Measurements from ENCODE around the gene SOX12. TPM values are rescaled to one million over a fixed set of nuclear protein-coding genes. Genes with fewer than 3 reads are reported as not detected.

The SOX12 gene
- total RNA-seq, 4 donors from 2014 or later = 1.1 to 4.1 (median 2.0) TPM

DNA sequence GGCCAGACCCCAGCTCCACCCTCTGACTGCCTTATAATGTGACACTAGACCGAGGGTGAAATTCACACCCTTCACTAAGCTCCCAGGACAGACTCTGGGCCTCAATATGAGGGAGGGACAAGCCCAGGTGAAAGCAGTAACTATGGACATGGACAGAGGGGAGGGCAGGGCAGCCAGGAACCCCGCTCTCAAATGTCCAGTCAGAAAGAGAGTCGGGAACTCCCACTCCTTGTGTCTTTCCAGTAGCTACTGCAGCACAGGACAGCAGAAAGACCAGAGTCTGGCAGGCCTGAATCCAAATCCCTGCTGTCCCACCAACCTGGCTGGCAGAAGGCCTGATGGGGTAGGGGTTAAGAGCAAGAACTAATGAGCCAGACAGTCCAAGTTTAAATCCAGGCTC lies 41.2 kb upstream of the SOX12 start:
- TF ChIP-seq, protein P1, sequence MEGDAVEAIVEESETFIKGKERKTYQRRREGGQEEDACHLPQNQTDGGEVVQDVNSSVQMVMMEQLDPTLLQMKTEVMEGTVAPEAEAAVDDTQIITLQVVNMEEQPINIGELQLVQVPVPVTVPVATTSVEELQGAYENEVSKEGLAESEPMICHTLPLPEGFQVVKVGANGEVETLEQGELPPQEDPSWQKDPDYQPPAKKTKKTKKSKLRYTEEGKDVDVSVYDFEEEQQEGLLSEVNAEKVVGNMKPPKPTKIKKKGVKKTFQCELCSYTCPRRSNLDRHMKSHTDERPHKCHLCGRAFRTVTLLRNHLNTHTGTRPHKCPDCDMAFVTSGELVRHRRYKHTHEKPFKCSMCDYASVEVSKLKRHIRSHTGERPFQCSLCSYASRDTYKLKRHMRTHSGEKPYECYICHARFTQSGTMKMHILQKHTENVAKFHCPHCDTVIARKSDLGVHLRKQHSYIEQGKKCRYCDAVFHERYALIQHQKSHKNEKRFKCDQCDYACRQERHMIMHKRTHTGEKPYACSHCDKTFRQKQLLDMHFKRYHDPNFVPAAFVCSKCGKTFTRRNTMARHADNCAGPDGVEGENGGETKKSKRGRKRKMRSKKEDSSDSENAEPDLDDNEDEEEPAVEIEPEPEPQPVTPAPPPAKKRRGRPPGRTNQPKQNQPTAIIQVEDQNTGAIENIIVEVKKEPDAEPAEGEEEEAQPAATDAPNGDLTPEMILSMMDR (IDR thresholded peaks at IDR 0.05; ENCODE audit: low read depth) = no peak

DNA sequence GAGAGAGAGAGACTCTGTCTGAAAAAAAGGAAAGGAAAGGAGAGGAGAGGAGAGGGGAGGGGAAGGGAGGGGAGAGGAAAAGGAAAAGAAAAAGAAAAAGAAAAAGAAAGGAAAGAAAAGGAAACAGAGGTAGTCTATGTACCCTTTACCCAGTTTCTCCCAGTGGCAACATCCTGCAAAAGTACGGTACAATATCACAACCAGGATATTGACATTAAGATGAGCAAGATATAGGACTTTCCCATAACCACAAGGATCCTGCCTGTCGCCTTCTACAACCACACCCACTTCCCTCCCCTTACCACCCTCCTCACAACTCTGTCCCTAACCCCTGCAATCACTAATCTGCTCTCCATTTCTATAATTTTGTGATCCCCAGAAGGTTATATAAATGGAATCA lies 38.8 kb upstream of the SOX12 start:
- TF ChIP-seq, protein P1 (IDR thresholded peaks at IDR 0.05; ENCODE audit: low read depth) = no peak

DNA sequence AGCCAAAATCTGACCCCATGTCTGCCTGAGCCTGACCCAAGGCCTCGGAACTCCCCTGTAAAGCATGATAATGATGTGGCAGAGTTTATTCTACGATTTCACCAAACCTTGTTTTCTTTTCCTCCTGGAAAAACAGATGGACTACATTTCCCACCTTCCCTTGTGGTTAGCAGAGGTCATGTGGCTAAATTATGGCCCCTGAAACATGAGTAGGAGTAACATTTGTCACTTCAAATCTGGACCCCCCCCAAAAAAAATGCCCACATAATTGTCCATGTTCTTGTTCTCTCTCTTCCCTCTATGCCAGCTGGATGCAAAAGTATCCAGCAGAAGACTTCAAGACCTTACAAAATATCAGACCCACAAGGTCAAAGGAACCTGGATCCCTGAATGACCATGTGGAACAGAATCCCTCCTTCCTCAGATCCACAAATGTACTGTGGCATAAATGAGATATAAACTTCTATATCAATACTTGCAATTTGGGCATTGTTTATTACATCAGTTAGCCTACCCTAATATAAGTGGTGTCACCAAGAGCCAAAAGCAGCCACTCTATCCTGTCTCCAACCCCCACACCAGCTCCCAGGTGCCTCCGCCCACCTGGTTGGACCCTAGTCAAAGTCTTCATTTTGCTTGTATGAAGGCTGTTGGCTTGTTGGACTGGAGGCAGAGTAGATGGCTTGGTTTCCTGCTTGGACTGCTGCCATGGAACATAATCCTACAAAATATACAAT lies 36.2 kb upstream of the SOX12 start:
- TF ChIP-seq, protein P1 (IDR thresholded peaks at IDR 0.05; ENCODE audit: low read depth) = no peak

DNA sequence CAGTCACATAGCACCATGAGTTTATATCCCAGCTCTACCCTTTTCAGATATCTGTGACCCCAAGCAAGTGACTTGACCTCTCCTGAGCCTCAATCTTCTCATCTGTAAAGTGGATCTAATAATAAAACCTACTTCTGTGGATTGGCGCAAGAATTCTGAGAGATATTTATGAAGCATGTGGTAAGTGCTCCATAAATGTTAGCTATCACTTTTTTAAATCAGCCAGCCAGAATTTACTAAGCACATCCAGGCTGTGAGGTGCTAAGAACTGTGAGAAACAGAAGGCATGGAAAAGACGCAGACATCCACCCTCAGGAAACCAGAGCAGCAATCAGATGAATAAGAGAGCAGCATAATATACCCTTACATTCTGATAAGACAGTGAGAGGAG lies 35.7 kb upstream of the SOX12 start:
- TF ChIP-seq, protein P1 (IDR thresholded peaks at IDR 0.05; ENCODE audit: low read depth) = no peak

DNA sequence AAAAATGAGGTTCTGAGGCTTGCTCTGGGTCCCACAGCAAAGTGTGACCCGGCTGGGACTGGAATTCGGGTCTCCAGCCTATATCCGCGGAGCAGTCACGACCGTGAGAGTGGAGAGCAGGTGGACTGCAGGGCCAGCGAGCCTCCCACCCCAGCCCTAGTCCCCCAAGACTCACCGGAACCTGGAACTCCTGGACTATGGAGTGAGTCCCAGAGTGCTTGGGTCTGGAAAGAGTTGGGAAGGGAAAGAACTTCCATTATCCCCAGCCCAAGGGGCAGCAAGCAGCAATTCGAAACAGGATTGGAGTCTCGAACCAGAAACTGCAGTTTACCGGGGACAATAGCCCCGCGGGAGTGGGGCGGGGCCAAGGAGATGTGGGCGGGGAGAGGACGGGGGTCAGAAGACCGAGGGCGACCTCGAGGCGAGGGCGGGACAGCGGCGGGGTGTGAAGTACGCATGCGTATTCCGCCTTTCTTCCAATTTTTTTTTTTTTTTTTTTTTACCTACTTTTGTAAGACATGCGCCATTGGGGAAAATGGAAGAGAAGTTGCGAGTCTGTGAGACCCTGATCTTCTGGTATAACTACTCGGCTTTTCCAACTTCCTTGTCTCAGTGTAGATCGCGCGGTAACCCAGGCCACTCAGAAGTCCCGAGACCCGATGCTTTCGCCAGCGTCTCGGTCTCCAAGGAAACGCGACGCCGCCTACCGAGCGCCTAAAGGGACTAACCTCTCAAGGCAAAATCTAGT lies 35.1 kb upstream of the SOX12 start, which contains the start of gene C20orf96:
C20orf96 (minus strand) TSS at position 667 of the 748 bp plus-strand sequence; CDS start at position 527, 140 bp downstream.
- TF ChIP-seq, protein P1 (IDR thresholded peaks at IDR 0.05; ENCODE audit: low read depth) = no peak

DNA sequence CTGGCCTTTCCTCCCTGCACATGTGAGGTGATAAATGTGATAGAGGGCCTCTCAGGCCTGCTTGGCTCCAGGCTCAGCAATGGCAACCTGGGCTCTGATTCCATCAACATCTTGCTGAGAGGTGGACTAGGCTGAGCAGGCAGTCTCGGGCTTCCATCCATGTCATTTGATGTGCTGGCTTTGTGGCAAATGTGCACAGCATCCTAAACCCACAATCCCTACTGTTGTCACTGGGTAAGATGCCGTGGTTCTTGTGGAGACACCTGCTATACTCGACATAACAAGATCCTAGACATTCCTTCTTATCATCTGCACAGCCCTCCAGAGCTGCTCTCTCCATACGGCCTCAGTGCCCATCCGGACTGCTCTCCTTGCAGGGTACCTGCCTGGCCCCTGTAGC lies 30.8 kb upstream of the SOX12 start:
- TF ChIP-seq, protein P1 (IDR thresholded peaks at IDR 0.05; ENCODE audit: low read depth) = no peak

DNA sequence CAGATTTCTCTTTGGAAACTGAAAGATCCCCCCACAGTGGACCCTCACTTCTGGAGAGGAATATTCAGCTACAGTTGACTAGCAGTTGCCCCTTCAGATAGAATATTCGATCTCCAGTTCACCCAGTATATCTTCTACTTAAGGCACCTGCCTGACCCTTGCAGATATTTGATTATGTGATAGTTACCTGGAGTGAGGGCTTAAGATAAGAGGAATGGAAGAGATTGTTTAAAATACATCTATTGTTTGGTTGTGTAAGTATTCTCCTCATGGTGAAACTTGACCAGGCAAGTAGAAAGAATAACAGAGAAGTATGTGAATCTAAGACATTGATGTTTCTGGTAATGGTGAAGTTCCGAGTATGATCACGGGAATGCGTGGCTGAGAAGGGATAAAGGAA lies 29.5 kb upstream of the SOX12 start:
- TF ChIP-seq, protein P1 (IDR thresholded peaks at IDR 0.05; ENCODE audit: low read depth) = no peak
